Caco-2 (cell line): ENCODE results near the gene ANKRD16. TPM values are rescaled to one million over a fixed set of nuclear protein-coding genes. Genes with fewer than 3 reads are reported as not detected.

Experiments used
- BruUV-seq: library from RNA; stranded (reverse); fragments of 400-500 nt; replicated peaks from 2 replicates; lab custom pipeline; 2021; lab: Mats Ljungman, UMichigan
- CTCF ChIA-PET: fragments of 300-600 bp; sonication (Branson Sonifier 250); formaldehyde crosslinking; loops from one replicate; lab custom pipeline; 2022; ENCODE audit warnings: antibody characterized with exemption; lab: Charles Lee
- POLR2A ChIA-PET: fragments of 300-600 bp; sonication (Branson Sonifier 250); formaldehyde crosslinking; loops from one replicate; lab custom pipeline; 2022; ENCODE audit warnings: antibody characterized with exemption; lab: Charles Lee
- DNase-seq, 2 experiments: peaks; one replicate each; pipeline versions ENCODE4 v3.0.0 to v3.0.0-alpha.2; 2020 to 2022
- H3K27me3 ChIP-seq: replicated peaks from 2 replicates; pipeline ENCODE4 v1.6.0; 2011; ENCODE audit warnings: low read length; ENCODE audit not compliant: control insufficient read depth, insufficient read depth
- H3K36me3 ChIP-seq: 2 replicates; pipeline ENCODE4 v1.5.1; 2011; ENCODE audit warnings: low read length; ENCODE audit not compliant: control insufficient read depth, insufficient read depth
- H3K4me1 ChIP-seq: fragments of 250-450 bp; sonication (Bioruptor Pico); 2 replicates; pipeline ENCODE4 v1.5.1; 2020; ENCODE audit warnings: mild to moderate bottlenecking
- H3K4me3 ChIP-seq: 2 replicates; pipeline ENCODE4 v1.5.1; 2011; ENCODE audit warnings: low read depth, mild to moderate bottlenecking, control low read depth, low read length
- H3K9me3 ChIP-seq: fragments of 250-450 bp; sonication (Bioruptor Pico); 2 replicates; pipeline ENCODE4 v1.5.1; 2020; ENCODE audit warnings: mild to moderate bottlenecking, moderate library complexity
- H3K27ac Mint-ChIP-seq: one replicate; pipeline ENCODE4 v1.8.0; 2022; ENCODE audit warnings: mixed read lengths; ENCODE audit not compliant: unreplicated experiment
- H3K27me3 Mint-ChIP-seq: one replicate; pipeline ENCODE4 v1.8.0; 2022; ENCODE audit warnings: mixed read lengths; ENCODE audit not compliant: insufficient read depth, unreplicated experiment
- H3K36me3 Mint-ChIP-seq: one replicate; pipeline ENCODE4 v1.8.0; 2022; ENCODE audit warnings: mild to moderate bottlenecking, mixed read lengths; ENCODE audit not compliant: insufficient read depth, unreplicated experiment
- H3K4me1 Mint-ChIP-seq: one replicate; pipeline ENCODE4 v1.8.0; 2022; ENCODE audit warnings: low read depth, mixed read lengths; ENCODE audit not compliant: unreplicated experiment
- H3K4me3 Mint-ChIP-seq: one replicate; pipeline ENCODE4 v1.8.0; 2022; ENCODE audit warnings: mild to moderate bottlenecking, moderate library complexity, mixed read lengths; ENCODE audit not compliant: unreplicated experiment
- H3K9me3 Mint-ChIP-seq: one replicate; pipeline ENCODE4 v1.8.0; 2022; ENCODE audit warnings: mixed read lengths; ENCODE audit not compliant: unreplicated experiment
- intact Hi-C: fragments of 100-400 bp; cut with micrococcal nuclease; formaldehyde crosslinking; loops from one replicate; pipeline ENCODE4 v1.10.0; 2022; ENCODE audit not compliant: unreplicated experiment
- total RNA-seq: library from RNA; stranded (reverse); gene quantifications from 2 replicates; pipeline ENCODE4 v1.2.3, GENCODE V29; 2022
- TF ChIP-seq, protein P1 (sequence below), 2 experiments: fragments of 200-600 bp in 1 of 2; IDR thresholded peaks; 1 replicate in 1 of 2; 2 replicates in 1 of 2; pipeline versions ENCODE4 v1.5.1 to v1.8.0; 2011 to 2022; ENCODE audit warnings: antibody characterized with exemption in 1 of 2, control low read depth in 1 of 2, inconsistent platforms in 1 of 2, low read depth in 1 of 2, low read length in 1 of 2, mild to moderate bottlenecking in 1 of 2, moderate library complexity in 1 of 2; ENCODE audit not compliant: insufficient read depth in 1 of 2, severe bottlenecking in 1 of 2, unreplicated experiment in 1 of 2

Gene ANKRD16
- total RNA-seq, 1 experiment from 2014 or later = 20.2 TPM

DNA sequence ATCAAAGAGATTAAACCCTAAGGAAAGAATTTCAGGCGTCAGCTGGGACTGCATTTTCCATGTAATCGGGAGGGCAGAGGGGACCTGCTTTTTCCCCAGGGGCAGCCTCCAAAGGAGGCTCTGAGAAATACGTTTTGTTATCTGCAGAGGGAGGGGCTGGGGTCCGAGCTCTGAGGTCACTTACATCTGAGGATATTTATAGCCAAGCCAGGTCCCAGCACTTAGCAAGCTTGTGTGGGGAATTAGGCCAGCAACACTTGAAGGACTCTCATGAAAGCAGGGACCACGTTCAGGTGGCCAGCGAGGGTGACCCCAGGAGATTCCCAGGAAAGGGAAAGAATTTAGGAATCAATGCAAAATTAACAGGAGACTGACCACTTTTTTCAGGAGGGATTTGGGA lies 55.9 kb downstream of the ANKRD16 start:
- Histone ChIP-seq H3K9me3 (no peaks in the 10 kb centered on the region), H3K4me1 (peaks cover 8% of the 10 kb centered on the region), H3K4me3 (no peak overlapping the region), H3K27me3 (no peaks in the 10 kb centered on the region), H3K36me3 (no peaks in the 10 kb centered on the region)
- Mint-ChIP-seq H3K27ac (no peak overlapping the region), H3K27me3 (no peaks in the 10 kb centered on the region), H3K9me3 (no peaks in the 10 kb centered on the region), H3K36me3 (peaks cover 5% of the 10 kb centered on the region), H3K4me3 (no peak overlapping the region), H3K4me1 (peaks cover 6% of the 10 kb centered on the region)
- CTCF ChIA-PET = no interaction called here
- no TSS peak for BruUV-seq
- TF ChIP-seq, protein P1, sequence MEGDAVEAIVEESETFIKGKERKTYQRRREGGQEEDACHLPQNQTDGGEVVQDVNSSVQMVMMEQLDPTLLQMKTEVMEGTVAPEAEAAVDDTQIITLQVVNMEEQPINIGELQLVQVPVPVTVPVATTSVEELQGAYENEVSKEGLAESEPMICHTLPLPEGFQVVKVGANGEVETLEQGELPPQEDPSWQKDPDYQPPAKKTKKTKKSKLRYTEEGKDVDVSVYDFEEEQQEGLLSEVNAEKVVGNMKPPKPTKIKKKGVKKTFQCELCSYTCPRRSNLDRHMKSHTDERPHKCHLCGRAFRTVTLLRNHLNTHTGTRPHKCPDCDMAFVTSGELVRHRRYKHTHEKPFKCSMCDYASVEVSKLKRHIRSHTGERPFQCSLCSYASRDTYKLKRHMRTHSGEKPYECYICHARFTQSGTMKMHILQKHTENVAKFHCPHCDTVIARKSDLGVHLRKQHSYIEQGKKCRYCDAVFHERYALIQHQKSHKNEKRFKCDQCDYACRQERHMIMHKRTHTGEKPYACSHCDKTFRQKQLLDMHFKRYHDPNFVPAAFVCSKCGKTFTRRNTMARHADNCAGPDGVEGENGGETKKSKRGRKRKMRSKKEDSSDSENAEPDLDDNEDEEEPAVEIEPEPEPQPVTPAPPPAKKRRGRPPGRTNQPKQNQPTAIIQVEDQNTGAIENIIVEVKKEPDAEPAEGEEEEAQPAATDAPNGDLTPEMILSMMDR (IDR thresholded peaks at IDR 0.05; ENCODE audit: insufficient read depth in 1 of 2, low read depth in 1 of 2, low read length in 1 of 2, severe bottlenecking in 1 of 2, unreplicated experiment in 1 of 2) = no peak
- POLR2A ChIA-PET = no interaction called here
- intact Hi-C loops = no loop called here
- DNase-seq = no peak

DNA sequence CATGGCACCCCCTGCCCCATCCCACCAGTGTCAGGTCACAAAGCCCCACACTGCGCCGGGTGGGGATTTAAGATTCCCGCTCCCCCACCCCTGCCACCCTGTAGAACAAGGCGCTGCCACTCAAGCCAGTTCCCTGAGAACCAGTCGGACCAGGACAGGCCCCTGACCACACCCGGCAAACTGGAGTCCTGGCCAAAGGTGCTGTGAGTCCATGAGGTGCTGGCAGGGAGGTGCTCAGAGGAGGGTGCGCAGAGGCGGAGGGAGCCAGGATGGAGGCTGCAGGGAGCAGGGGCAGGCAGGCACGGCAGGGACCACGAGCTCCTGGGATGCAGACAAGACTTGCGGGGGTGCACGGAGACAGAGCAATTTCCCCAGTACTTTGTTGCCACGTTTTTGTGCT lies 56.7 kb downstream of the ANKRD16 start:
- Mint-ChIP-seq H3K27ac (no peak overlapping the region), H3K27me3 (no peaks in the 10 kb centered on the region), H3K36me3 (peaks cover 5% of the 10 kb centered on the region), H3K4me1 (peaks cover 7% of the 10 kb centered on the region), H3K9me3 (no peaks in the 10 kb centered on the region), H3K4me3 (no peak overlapping the region)
- DNase-seq = no peak
- no peaks in the 10 kb centered on the region for H3K9me3 ChIP-seq
- TF ChIP-seq, protein P1 (IDR thresholded peaks at IDR 0.05; ENCODE audit: insufficient read depth in 1 of 2, low read depth in 1 of 2, low read length in 1 of 2, severe bottlenecking in 1 of 2, unreplicated experiment in 1 of 2) = no peak
- no peaks in the 10 kb centered on the region for H3K36me3 ChIP-seq
- no peaks in the 10 kb centered on the region for H3K27me3 ChIP-seq
- H3K4me1 ChIP-seq = peaks cover 8% of the 10 kb centered on the region
- ChIA-PET POLR2A (no interaction called here), CTCF (interaction anchor here (0.6 kb wide), 1 partner anchor 1006 kb away, joined by 7 read pairs; no protein-coding TSS in a partner anchor)
- intact Hi-C loops = no loop called here
- no TSS peak for BruUV-seq
- no peak overlapping the region for H3K4me3 ChIP-seq

DNA sequence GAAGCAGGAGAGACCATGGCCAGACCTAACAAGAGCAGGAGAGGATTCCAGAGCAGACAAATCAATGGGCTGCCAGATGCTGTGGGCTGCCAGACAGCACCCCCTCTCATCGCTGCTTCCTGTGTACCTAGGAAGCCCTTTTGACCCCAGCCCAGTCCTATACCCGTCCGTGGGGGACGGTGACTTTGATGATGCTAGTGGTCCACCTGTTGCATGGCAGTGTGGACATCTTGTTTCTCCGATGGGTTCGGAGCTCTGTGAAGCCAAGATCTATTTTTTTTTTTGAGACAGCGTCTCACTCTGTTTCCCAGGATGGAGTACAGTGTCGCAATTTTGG lies 58.3 kb downstream of the ANKRD16 start:
- intact Hi-C loops = no loop called here
- CTCF ChIA-PET = no interaction called here
- BruUV-seq = no TSS peak
- Mint-ChIP-seq H3K9me3 (no peaks in the 10 kb centered on the region), H3K4me3 (no peak overlapping the region), H3K27ac (peak overlapping the region; percentile 39), H3K4me1 (peaks cover 13% of the 10 kb centered on the region), H3K36me3 (peaks cover 5% of the 10 kb centered on the region), H3K27me3 (no peaks in the 10 kb centered on the region)
- Histone ChIP-seq H3K4me1 (peaks cover 8% of the 10 kb centered on the region), H3K36me3 (no peaks in the 10 kb centered on the region), H3K4me3 (no peak overlapping the region), H3K9me3 (no peaks in the 10 kb centered on the region), H3K27me3 (no peaks in the 10 kb centered on the region)
- DNase-seq = no peak
- POLR2A ChIA-PET = no interaction called here
- TF ChIP-seq, protein P1 (IDR thresholded peaks at IDR 0.05; ENCODE audit: insufficient read depth in 1 of 2, low read depth in 1 of 2, low read length in 1 of 2, severe bottlenecking in 1 of 2, unreplicated experiment in 1 of 2) = no peak
